Activated CD4-positive, alpha-beta T cell treated with anti-CD3 and anti-CD28 coated beads, Interleukin-2, amount 10 ng/mL, durations not matched to agents 7 days and 5 days (primary cell): ENCODE measurements around the gene ULK1. TPM values are rescaled to one million over a fixed set of nuclear protein-coding genes. Genes with fewer than 3 reads are reported as not detected.

ENCODE experiments used
- CTCF ChIA-PET: fragments of 350-600 bp; sonication (Branson Sonifier 250); formaldehyde crosslinking; loops from one replicate; lab custom pipeline; 2021; ENCODE audit warnings: antibody characterized with exemption; lab: Charles Lee
- POLR2A ChIA-PET: fragments of 350-600 bp; sonication (Branson Sonifier 250); formaldehyde crosslinking; loops from one replicate; lab custom pipeline; 2021; ENCODE audit warnings: antibody characterized with exemption; lab: Charles Lee
- DNase-seq: peaks from one replicate; pipeline ENCODE4 v3.0.0-alpha.2; 2020
- H3K27ac Mint-ChIP-seq: one replicate; pipeline ENCODE4 v1.8.0; 2021; ENCODE audit warnings: mild to moderate bottlenecking, moderate library complexity, mixed read lengths
- H3K27me3 Mint-ChIP-seq: one replicate; pipeline ENCODE4 v1.8.0; 2021; ENCODE audit warnings: mixed read lengths
- H3K36me3 Mint-ChIP-seq: one replicate; pipeline ENCODE4 v1.8.0; 2021; ENCODE audit warnings: low read depth, mixed read lengths
- H3K4me1 Mint-ChIP-seq: one replicate; pipeline ENCODE4 v1.8.0; 2021; ENCODE audit warnings: mixed read lengths
- H3K4me3 Mint-ChIP-seq: one replicate; pipeline ENCODE4 v1.8.0; 2021; ENCODE audit warnings: mild to moderate bottlenecking, moderate library complexity, mixed read lengths
- H3K9me3 Mint-ChIP-seq: one replicate; pipeline ENCODE4 v1.8.0; 2021; ENCODE audit warnings: mixed read lengths
- total RNA-seq, 2 experiments: library from RNA; stranded (reverse); gene quantifications; one replicate each; pipeline ENCODE4 v1.2.3, GENCODE V29; 2021

ULK1 gene
- total RNA-seq, 2 experiments from 2014 or later, result 28.1 to 36.1 TPM

GRCh38 chr12:131910302-131911027, 16.0 kb downstream of the ULK1 start:
- H3K4me3 Mint-ChIP-seq, result no peak overlapping the region
- ChIA-PET POLR2A (interaction anchor here (0.7 kb wide), 1 partner anchor 100 kb away, joined by 3 read pairs; no protein-coding TSS in a partner anchor), CTCF (interaction anchor here (1.0 to 1.1 kb wide), 2 partner anchors 11 to 17 kb away, joined by 3 to 5 read pairs; no protein-coding TSS in a partner anchor)
- peaks cover 4% of the 10 kb centered on the region for H3K4me1 Mint-ChIP-seq
- no peak for DNase-seq
- H3K27ac Mint-ChIP-seq, result no peak overlapping the region
- H3K36me3 Mint-ChIP-seq, result no peaks in the 10 kb centered on the region
- no peaks in the 10 kb centered on the region for H3K27me3 Mint-ChIP-seq
- no peaks in the 10 kb centered on the region for H3K9me3 Mint-ChIP-seq

GRCh38 chr12:131911028-131911650, 16.7 kb downstream of the ULK1 start:
- no peak overlapping the region for H3K4me3 Mint-ChIP-seq
- DNase-seq, result no peak
- no peaks in the 10 kb centered on the region for H3K4me1 Mint-ChIP-seq
- H3K9me3 Mint-ChIP-seq, result no peaks in the 10 kb centered on the region
- ChIA-PET CTCF (interaction anchor here (1.1 kb wide), 1 partner anchor 12 kb away, joined by 5 read pairs; no protein-coding TSS in a partner anchor), POLR2A (no interaction called here)
- peak overlapping the region; percentile 50 for H3K27ac Mint-ChIP-seq
- no peaks in the 10 kb centered on the region for H3K36me3 Mint-ChIP-seq
- H3K27me3 Mint-ChIP-seq, result no peaks in the 10 kb centered on the region

- no peak for DNase-seq
- CTCF ChIA-PET, result interaction anchor here (0.6 kb wide), 1 partner anchor 110 kb away, joined by 3 read pairs; no protein-coding TSS in a partner anchor
- H3K36me3 Mint-ChIP-seq, result no peaks in the 10 kb centered on the region
- POLR2A ChIA-PET, result no interaction called here
- no peaks in the 10 kb centered on the region for H3K27me3 Mint-ChIP-seq
- H3K4me3 Mint-ChIP-seq, result no peak overlapping the region
- no peak overlapping the region for H3K27ac Mint-ChIP-seq
- no peaks in the 10 kb centered on the region for H3K4me1 Mint-ChIP-seq
- no peaks in the 10 kb centered on the region for H3K9me3 Mint-ChIP-seq
These were observed 17.5 kb downstream of the ULK1 start for GRCh38 chr12:131911851-131912477.

- CTCF ChIA-PET, result interaction anchor here (0.6 kb wide), 1 partner anchor 111 kb away, joined by 3 read pairs; no protein-coding TSS in a partner anchor
These were observed 18.3 kb downstream of the ULK1 start for GRCh38 chr12:131912518-131913274.

GRCh38 chr12:131913666-131914065, 19.2 kb downstream of the ULK1 start:
- Mint-ChIP-seq H3K4me1 (no peaks in the 10 kb centered on the region), H3K36me3 (no peaks in the 10 kb centered on the region), H3K27me3 (no peaks in the 10 kb centered on the region), H3K27ac (no peak overlapping the region), H3K4me3 (no peak overlapping the region), H3K9me3 (no peaks in the 10 kb centered on the region)
- DNase-seq, result no peak
- POLR2A ChIA-PET, result no interaction called here
- CTCF ChIA-PET, result no interaction called here

More at GRCh38 chr12:131912518-131913274, 18.3 kb downstream of the ULK1 start:
- no peaks in the 10 kb centered on the region for H3K4me1 Mint-ChIP-seq
- no peaks in the 10 kb centered on the region for H3K9me3 Mint-ChIP-seq
- no peaks in the 10 kb centered on the region for H3K36me3 Mint-ChIP-seq
- no peak overlapping the region for H3K27ac Mint-ChIP-seq
- DNase-seq, result no peak
- no peak overlapping the region for H3K4me3 Mint-ChIP-seq
- POLR2A ChIA-PET, result no interaction called here
- H3K27me3 Mint-ChIP-seq, result no peaks in the 10 kb centered on the region

GRCh38 chr12:131914179-131914702, 19.8 kb downstream of the ULK1 start:
- no peaks in the 10 kb centered on the region for H3K4me1 Mint-ChIP-seq
- POLR2A ChIA-PET, result no interaction called here
- no peaks in the 10 kb centered on the region for H3K36me3 Mint-ChIP-seq
- no peaks in the 10 kb centered on the region for H3K27me3 Mint-ChIP-seq
- no peak for DNase-seq
- no peaks in the 10 kb centered on the region for H3K9me3 Mint-ChIP-seq
- H3K4me3 Mint-ChIP-seq, result no peak overlapping the region
- H3K27ac Mint-ChIP-seq, result no peak overlapping the region
- CTCF ChIA-PET, result no interaction called here

GRCh38 chr12:131915000-131915689, 20.7 kb downstream of the ULK1 start:
- CTCF ChIA-PET, result interaction anchor here (0.5 to 1.5 kb wide), 2 partner anchors 10 to 36 kb away, joined by 3 to 5 read pairs; no protein-coding TSS in a partner anchor
- H3K27me3 Mint-ChIP-seq, result no peaks in the 10 kb centered on the region
- no peaks in the 10 kb centered on the region for H3K4me1 Mint-ChIP-seq
- no peak overlapping the region for H3K27ac Mint-ChIP-seq
- H3K9me3 Mint-ChIP-seq, result no peaks in the 10 kb centered on the region
- no peak for DNase-seq
- H3K4me3 Mint-ChIP-seq, result no peak overlapping the region
- H3K36me3 Mint-ChIP-seq, result no peaks in the 10 kb centered on the region
- POLR2A ChIA-PET, result no interaction called here

GRCh38 chr12:131915823-131916222, 21.4 kb downstream of the ULK1 start:
- Mint-ChIP-seq H3K36me3 (no peaks in the 10 kb centered on the region), H3K27ac (no peak overlapping the region), H3K4me3 (no peak overlapping the region), H3K9me3 (no peaks in the 10 kb centered on the region), H3K4me1 (no peaks in the 10 kb centered on the region), H3K27me3 (no peaks in the 10 kb centered on the region)
- CTCF ChIA-PET, result interaction anchor here (0.8 to 1.5 kb wide), 2 partner anchors 11 to 12 kb away, joined by 4 to 5 read pairs; no protein-coding TSS in a partner anchor
- POLR2A ChIA-PET, result no interaction called here
- no peak for DNase-seq

GRCh38 chr12:131916306-131917138, 22.1 kb downstream of the ULK1 start:
- Mint-ChIP-seq H3K27ac (no peak overlapping the region), H3K4me3 (no peak overlapping the region), H3K4me1 (no peaks in the 10 kb centered on the region), H3K36me3 (no peaks in the 10 kb centered on the region), H3K9me3 (no peaks in the 10 kb centered on the region), H3K27me3 (no peaks in the 10 kb centered on the region)
- POLR2A ChIA-PET, result no interaction called here
- CTCF ChIA-PET, result interaction anchor here (0.8 kb wide), 1 partner anchor 11 kb away, joined by 4 read pairs; no protein-coding TSS in a partner anchor
- DNase-seq, result no peak

- H3K27me3 Mint-ChIP-seq, result no peaks in the 10 kb centered on the region
- no peaks in the 10 kb centered on the region for H3K36me3 Mint-ChIP-seq
- no peaks in the 10 kb centered on the region for H3K4me1 Mint-ChIP-seq
- no peak overlapping the region for H3K4me3 Mint-ChIP-seq
- POLR2A ChIA-PET, result no interaction called here
- CTCF ChIA-PET, result no interaction called here
- no peaks in the 10 kb centered on the region for H3K9me3 Mint-ChIP-seq
- no peak for DNase-seq
- no peak overlapping the region for H3K27ac Mint-ChIP-seq
These were observed 22.8 kb downstream of the ULK1 start for GRCh38 chr12:131917139-131917710.

GRCh38 chr12:131917711-131918306, 23.4 kb downstream of the ULK1 start:
- Mint-ChIP-seq H3K9me3 (no peaks in the 10 kb centered on the region), H3K4me3 (no peak overlapping the region), H3K27me3 (no peaks in the 10 kb centered on the region), H3K36me3 (no peaks in the 10 kb centered on the region), H3K4me1 (no peaks in the 10 kb centered on the region), H3K27ac (no peak overlapping the region)
- ChIA-PET POLR2A (no interaction called here), CTCF (no interaction called here)
- no peak for DNase-seq
